Activated naive CD8-positive, alpha-beta T cell treated with anti-CD3 and anti-CD28 coated beads, Interleukin-2, amount 50 U/mL, for 24 hours (primary cell): ENCODE measurements around the gene HTT.
"Not testable (repeated sequence)": the region's sequence is repeated elsewhere in the genome, so short reads cannot be mapped to it uniquely, and the experiment has no call there.

ENCODE experiments used
- ATAC-seq: fragments of 150-1000 bp; cut with Tn5 transposase; one replicate; pipeline ENCODE4 v1.10.0; 2021
- DNase-seq: peaks from one replicate; pipeline ENCODE4 v3.0.0; 2021
- H3K27ac Mint-ChIP-seq: one replicate; pipeline ENCODE4 v1.8.0; 2021; ENCODE audit warnings: mild to moderate bottlenecking, mixed read lengths
- H3K27me3 Mint-ChIP-seq: one replicate; pipeline ENCODE4 v1.8.0; 2021; ENCODE audit warnings: mixed read lengths
- H3K36me3 Mint-ChIP-seq: one replicate; pipeline ENCODE4 v1.8.0; 2021; ENCODE audit warnings: low read depth, mixed read lengths
- H3K4me1 Mint-ChIP-seq: one replicate; pipeline ENCODE4 v1.8.0; 2021; ENCODE audit warnings: mixed read lengths
- H3K4me3 Mint-ChIP-seq: one replicate; pipeline ENCODE4 v1.8.0; 2021; ENCODE audit warnings: mild to moderate bottlenecking, moderate library complexity, mixed read lengths
- H3K9me3 Mint-ChIP-seq: one replicate; pipeline ENCODE4 v1.8.0; 2021; ENCODE audit warnings: mixed read lengths

The HTT gene

GRCh38 chr4:3041192-3042142, 33.0 kb upstream of the HTT start:
- DNase-seq (peak; percentile 29), ATAC-seq (peak; percentile 45)
- peak overlapping the region; percentile 67 for H3K4me3 Mint-ChIP-seq
- H3K36me3 Mint-ChIP-seq, result peaks cover 6% of the 10 kb centered on the region
- H3K4me1 Mint-ChIP-seq, result peaks cover 60% of the 10 kb centered on the region
- peaks cover 12% of the 10 kb centered on the region for H3K27me3 Mint-ChIP-seq
- peaks cover 7% of the 10 kb centered on the region for H3K9me3 Mint-ChIP-seq
- peak overlapping the region; percentile 59 for H3K27ac Mint-ChIP-seq

DNA sequence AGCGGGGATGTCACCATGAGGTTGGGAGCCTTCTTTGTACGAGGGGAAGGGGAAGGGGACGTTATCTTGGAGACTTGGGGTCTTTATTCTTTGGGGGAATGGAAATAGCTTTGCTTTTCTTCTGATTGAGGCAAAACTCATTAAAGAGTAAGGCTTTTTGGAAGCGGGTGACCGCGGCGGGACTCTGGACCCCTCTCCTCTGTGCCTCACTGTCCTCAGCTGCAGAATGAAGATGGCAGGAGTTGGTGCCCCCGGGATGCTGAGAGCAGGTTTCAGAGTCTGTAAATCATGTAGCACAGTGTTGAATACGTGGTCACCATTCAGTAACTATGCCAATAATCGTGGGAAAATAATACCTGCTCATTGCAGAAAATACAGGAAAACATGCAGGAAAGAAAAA, 32.3 kb upstream of the HTT start:
- DNase-seq (no peak), ATAC-seq (no peak)
- peak overlapping the region; percentile 59 for H3K27ac Mint-ChIP-seq
- H3K9me3 Mint-ChIP-seq, result peaks cover 7% of the 10 kb centered on the region
- peaks cover 6% of the 10 kb centered on the region for H3K36me3 Mint-ChIP-seq
- H3K27me3 Mint-ChIP-seq, result peaks cover 11% of the 10 kb centered on the region
- H3K4me3 Mint-ChIP-seq, result peak overlapping the region; percentile 67
- peaks cover 60% of the 10 kb centered on the region for H3K4me1 Mint-ChIP-seq

GRCh38 chr4:3043282-3044020, 31.0 kb upstream of the HTT start:
- no peak overlapping the region for H3K27ac Mint-ChIP-seq
- no peak for ATAC-seq

GRCh38 chr4:3044870-3045819, 29.3 kb upstream of the HTT start:
- peaks cover 7% of the 10 kb centered on the region for H3K9me3 Mint-ChIP-seq
- no peak overlapping the region for H3K4me3 Mint-ChIP-seq
- H3K27ac Mint-ChIP-seq, result peak overlapping the region; percentile 63
- no peaks in the 10 kb centered on the region for H3K27me3 Mint-ChIP-seq
- ATAC-seq (peak; percentile 13), DNase-seq (peak; percentile 64)
- peaks cover 57% of the 10 kb centered on the region for H3K4me1 Mint-ChIP-seq
- peaks cover 6% of the 10 kb centered on the region for H3K36me3 Mint-ChIP-seq

More at GRCh38 chr4:3043282-3044020, 31.0 kb upstream of the HTT start:
- Mint-ChIP-seq H3K27me3 (peaks cover 3% of the 10 kb centered on the region), H3K4me3 (no peak overlapping the region), H3K4me1 (peaks cover 58% of the 10 kb centered on the region), H3K36me3 (peaks cover 6% of the 10 kb centered on the region), H3K9me3 (peaks cover 7% of the 10 kb centered on the region)
- DNase-seq, result no peak

DNA sequence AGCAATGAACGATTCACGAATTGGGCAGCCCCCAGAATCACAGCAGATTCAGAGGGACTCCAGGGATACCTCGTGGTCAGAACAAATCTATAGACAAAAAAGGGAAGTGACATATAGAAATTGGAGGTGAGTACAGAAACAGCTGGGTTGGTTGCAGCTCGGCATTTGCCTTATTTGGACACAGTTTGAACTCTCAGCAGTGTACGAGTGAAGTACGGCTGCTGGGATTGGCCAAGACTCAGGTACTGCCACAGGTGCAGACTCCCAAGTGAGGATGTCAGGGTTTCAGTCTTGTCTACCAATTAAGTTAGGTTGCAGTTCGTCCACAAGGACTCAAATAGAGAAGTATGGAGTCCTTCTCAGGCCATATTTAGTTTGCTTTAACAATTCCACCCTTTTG, 28.3 kb upstream of the HTT start:
- Mint-ChIP-seq H3K9me3 (peaks cover 7% of the 10 kb centered on the region), H3K27me3 (no peaks in the 10 kb centered on the region), H3K4me1 (peaks cover 52% of the 10 kb centered on the region), H3K27ac (no peak overlapping the region), H3K36me3 (peaks cover 6% of the 10 kb centered on the region), H3K4me3 (peak overlapping the region; percentile 24)
- ATAC-seq, result no peak
- no peak for DNase-seq

DNA sequence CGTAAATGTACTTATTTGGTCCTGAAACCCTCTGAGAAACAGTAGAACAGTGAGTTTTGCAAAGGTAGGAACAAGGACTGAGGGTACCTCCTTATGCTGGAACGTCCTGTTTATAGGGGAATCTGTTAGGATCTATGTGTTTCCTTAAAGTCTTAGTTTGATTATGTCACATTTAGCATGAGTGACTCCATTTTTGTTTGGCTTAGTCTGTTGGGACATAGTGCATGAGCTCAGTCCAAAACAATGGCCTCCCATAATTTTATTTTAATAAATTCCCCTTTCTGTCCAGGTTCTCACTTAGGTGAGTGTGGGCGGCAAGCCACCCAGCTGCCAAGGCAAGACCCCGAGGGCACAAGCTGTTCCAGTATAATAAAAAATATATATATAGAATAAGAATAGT, 27.9 kb upstream of the HTT start:
- peaks cover 6% of the 10 kb centered on the region for H3K36me3 Mint-ChIP-seq
- no peaks in the 10 kb centered on the region for H3K27me3 Mint-ChIP-seq
- H3K9me3 Mint-ChIP-seq, result peaks cover 7% of the 10 kb centered on the region
- ATAC-seq (no peak), DNase-seq (no peak)
- peaks cover 48% of the 10 kb centered on the region for H3K4me1 Mint-ChIP-seq
- H3K4me3 Mint-ChIP-seq, result no peak overlapping the region
- no peak overlapping the region for H3K27ac Mint-ChIP-seq

DNA sequence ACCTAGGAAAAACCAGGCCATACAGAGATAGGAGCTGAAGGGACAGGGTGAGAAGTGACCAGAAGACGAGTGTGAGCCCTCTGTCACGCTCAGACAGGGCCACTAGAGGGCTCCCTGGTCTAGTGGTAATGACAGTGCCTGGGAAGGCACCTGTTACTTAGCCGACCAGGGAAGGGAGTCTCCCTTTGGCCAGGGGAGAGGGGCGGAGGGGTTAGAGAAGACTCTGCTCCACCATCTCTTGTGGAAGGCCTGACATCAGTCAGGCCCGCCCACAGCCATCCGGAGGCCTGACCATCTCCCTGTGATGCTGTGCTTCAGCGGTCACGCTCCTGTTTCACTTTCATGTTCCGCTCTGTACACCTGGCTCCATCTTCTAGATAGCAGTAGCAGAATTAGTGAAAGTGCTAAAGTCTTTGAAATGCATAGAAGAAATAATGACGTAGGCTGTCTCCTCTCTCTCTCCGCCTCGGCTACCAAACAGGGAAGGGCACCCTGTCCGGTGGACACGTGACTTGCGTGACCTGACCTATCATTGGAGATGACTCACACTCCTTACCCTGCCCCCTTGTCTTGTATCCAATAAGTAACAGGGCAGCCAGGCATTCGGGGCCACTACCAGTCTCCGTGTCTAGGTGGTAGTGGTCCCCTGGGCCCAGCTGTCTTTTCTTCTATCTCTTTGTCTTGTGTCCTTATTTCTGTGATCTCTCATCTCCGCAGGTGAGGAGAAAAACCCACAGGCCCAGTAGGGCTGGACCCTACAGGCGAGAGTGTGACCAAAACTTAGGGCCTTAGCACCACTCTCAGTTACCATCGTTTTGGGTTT, 26.8 kb upstream of the HTT start:
- peaks cover 38% of the 10 kb centered on the region for H3K4me1 Mint-ChIP-seq

DNA sequence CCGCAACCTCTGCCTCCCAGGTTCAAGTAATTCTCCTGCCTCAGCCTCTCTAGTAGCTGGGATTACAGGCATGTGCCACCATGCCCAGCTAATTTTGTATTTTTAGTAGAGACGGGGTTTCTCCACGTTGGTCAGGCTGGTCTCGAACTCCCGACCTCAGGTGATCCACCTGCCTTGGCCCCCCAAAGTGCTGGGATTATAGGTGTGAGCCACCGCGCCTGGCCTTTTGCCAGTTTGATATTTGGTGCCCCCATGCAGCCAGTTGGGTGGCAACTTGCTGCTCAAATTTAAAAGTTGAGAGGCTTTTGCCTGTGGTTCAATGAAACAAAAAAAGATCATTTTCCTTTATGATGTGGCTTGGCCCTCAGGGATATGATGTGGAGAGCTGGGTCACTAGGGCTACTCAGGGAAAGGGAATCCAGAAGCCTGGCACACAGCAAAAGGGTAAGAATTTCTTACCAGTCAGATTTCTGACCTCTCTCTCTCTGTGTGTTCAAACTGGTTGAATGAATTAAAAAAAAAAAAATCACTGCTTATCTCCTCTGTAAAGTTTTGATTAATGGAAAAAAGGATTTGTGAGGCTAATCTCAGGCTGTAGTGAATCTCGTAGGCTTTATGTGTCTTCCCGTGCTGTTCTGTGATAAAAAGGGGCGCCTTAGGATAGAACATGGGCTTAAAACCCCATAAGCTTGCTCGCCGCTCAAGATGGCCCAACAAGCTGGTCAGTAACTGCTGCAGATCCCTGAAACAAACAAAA, 23.2 kb upstream of the HTT start:
- not testable (repeated sequence) for H3K9me3 Mint-ChIP-seq, H3K4me3 Mint-ChIP-seq, H3K27me3 Mint-ChIP-seq, H3K36me3 Mint-ChIP-seq, H3K27ac Mint-ChIP-seq, DNase-seq, ATAC-seq
- H3K4me1 Mint-ChIP-seq, result peaks cover 15% of the 10 kb centered on the region

More for the DNA sequence above, 26.8 kb upstream of the HTT start:
- ATAC-seq, result peak; percentile 98
- peaks cover 6% of the 10 kb centered on the region for H3K36me3 Mint-ChIP-seq
- peak; percentile 78 for DNase-seq
- peaks cover 7% of the 10 kb centered on the region for H3K9me3 Mint-ChIP-seq
- no peaks in the 10 kb centered on the region for H3K27me3 Mint-ChIP-seq
- peak overlapping the region; percentile 57 for H3K4me3 Mint-ChIP-seq
- peak overlapping the region; percentile 61 for H3K27ac Mint-ChIP-seq

DNA sequence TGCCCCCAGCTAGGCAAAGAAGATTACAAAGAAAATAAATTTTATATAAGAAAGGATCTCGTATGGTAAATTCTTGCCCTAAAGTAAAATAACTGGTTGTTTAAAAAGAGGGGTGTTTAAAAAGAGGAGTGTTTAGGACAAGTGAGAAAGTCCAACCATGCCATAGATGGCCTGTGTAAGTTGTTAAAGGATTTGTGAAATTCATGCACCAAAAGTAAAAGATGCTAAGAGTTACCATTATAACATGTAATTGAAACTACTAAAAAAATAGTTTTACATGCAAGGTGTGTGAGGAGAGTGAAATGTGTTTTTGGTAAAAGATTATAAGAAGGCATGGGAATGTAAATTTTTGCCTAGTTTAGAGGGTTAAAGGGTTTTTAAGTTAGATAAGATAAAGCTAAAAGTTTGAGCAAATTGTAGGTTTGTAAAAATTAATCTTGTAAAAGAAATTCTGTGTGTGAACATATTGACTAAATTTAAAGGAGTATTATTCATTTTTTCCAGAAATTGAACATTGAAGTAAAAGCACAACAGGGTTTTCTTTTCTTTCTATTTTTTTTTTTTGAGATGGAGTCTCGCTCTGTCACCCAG, 20.2 kb upstream of the HTT start:
- H3K36me3 Mint-ChIP-seq, result peaks cover 3% of the 10 kb centered on the region
- ATAC-seq (no peak), DNase-seq (no peak)
- no peak overlapping the region for H3K27ac Mint-ChIP-seq
- H3K27me3 Mint-ChIP-seq, result peaks cover 2% of the 10 kb centered on the region
- no peaks in the 10 kb centered on the region for H3K4me1 Mint-ChIP-seq
- no peak overlapping the region for H3K4me3 Mint-ChIP-seq
- peaks cover 6% of the 10 kb centered on the region for H3K9me3 Mint-ChIP-seq

- no peak overlapping the region for H3K4me3 Mint-ChIP-seq
- ATAC-seq (no peak), DNase-seq (no peak)
- H3K27me3 Mint-ChIP-seq, result peaks cover 2% of the 10 kb centered on the region
- H3K9me3 Mint-ChIP-seq, result no peaks in the 10 kb centered on the region
- H3K36me3 Mint-ChIP-seq, result no peaks in the 10 kb centered on the region
- H3K4me1 Mint-ChIP-seq, result no peaks in the 10 kb centered on the region
- no peak overlapping the region for H3K27ac Mint-ChIP-seq
Observed at GRCh38 chr4:3059943-3060342, 14.5 kb upstream of the HTT start.

- Mint-ChIP-seq H3K4me3 (no peak overlapping the region), H3K9me3 (no peaks in the 10 kb centered on the region), H3K36me3 (peaks cover 2% of the 10 kb centered on the region), H3K27ac (no peak overlapping the region), H3K27me3 (peaks cover 2% of the 10 kb centered on the region), H3K4me1 (no peaks in the 10 kb centered on the region)
- ATAC-seq (no peak), DNase-seq (no peak)
Observed at GRCh38 chr4:3060946-3061345, 13.5 kb upstream of the HTT start.

- Mint-ChIP-seq H3K4me1 (no peaks in the 10 kb centered on the region), H3K9me3 (no peaks in the 10 kb centered on the region)
- DNase-seq, result no peak
Observed at GRCh38 chr4:3062471-3062870, 12.0 kb upstream of the HTT start.

More at GRCh38 chr4:3062471-3062870, 12.0 kb upstream of the HTT start:
- no peak for ATAC-seq
- Mint-ChIP-seq H3K27ac (no peak overlapping the region), H3K27me3 (peaks cover 2% of the 10 kb centered on the region), H3K4me3 (no peak overlapping the region), H3K36me3 (peaks cover 2% of the 10 kb centered on the region)
